ENCODE results near the gene DST.

The DST gene

DNA sequence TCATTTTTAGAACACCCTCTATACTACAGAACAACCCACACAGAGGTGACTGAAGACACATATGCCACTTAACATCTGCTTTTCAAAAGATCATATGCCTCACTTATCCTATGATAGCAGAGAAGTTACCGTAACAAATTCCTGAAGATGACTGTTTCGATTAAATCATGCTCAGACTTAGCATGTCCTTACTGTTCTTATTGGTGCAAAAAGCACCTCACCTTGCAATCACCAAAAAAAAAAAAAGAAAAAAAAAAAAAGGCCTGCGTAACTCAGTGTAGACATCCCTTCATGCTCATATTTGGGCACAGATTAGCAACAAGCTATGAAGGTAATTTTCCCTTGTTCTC lies 17.7 kb upstream of the DST start:
- no peak for DNase-seq

DNA sequence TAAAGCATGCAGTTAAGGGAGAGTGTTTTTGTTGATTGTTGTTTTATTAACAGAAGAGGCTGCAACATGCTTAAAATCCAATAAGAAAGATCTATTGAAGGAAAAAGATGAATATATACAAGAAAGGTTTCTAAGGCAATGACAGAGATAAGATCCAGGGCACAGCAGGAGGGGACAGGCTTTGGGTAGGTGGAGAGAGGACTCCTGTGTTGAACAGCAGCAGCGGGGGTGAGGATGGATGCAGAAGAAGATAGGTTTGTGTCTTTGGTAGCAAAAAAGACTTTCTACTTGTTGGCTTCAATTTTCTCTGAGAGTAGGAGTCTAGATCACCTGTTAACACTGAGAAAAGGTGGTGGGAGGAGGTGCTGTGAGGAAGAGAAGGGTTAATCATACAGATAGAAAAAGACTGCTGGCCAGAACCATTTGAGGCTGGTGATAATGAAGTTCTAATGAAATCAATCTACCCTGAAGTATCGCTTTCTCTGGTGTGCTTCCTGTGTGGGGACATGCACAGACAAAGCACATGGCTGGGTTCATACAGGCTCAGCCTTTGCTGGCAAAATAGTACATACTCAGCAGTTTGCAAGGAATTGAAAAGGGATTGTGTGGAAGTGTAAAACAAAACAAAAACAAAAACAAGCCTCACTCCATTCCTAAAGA lies 17.2 kb upstream of the DST start:
- no peak for DNase-seq

DNA sequence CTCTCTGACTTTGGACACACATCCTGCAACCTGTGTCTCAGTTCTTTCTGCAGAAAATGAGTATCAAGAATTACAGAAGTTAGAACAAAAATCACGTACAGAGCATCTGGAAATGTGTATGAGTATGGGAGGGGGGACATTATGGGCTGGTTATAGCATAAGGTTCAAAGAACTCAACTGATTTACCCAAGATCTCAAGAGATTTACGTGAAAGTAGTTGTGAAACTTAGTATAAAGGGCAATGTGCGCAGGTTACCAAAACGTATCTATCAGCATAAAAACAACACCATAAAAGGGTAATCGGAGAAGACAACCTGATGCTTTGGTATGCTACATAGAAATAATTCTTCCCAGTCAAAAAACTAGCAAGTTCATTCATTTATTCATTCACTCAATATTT lies 15.6 kb upstream of the DST start:
- DNase-seq: no peak

DNA sequence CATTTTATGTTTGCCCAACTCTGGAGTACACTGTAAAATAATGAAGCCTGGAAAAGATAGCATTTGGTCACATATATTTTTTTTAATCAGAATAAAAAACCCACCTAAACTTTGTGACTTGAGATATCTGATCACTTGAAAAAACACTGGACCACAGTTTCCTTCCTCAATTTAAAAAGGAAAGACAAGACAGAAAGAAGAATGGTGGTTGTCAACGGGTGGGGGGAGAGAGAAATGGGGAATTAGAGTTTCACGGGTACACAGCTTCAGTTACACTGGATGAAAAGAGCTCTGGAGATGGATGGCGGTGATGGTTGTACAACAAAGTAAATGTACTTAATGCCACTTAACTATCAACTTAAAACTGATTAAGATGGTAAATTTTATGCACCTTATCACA lies 14.7 kb upstream of the DST start:
- peak; percentile 36 for DNase-seq

DNA sequence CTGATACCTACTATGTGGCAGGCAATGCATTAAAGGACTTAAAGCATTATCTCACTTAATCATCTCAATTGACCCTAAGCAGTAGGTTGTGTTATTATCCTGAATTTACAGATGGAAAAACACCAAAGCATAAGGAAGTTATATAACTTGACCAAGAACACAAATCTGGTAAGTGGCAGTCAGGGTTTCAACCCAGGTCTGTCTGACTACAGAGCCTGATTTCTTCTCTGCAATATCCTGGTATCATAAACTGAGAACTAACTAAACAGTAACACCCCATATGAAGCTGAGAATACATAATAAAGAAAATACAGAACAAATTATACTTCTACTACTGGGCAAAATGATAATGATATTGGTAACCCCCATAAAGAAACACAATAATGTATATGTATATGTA lies 13.8 kb upstream of the DST start:
- no peak for DNase-seq

DNA sequence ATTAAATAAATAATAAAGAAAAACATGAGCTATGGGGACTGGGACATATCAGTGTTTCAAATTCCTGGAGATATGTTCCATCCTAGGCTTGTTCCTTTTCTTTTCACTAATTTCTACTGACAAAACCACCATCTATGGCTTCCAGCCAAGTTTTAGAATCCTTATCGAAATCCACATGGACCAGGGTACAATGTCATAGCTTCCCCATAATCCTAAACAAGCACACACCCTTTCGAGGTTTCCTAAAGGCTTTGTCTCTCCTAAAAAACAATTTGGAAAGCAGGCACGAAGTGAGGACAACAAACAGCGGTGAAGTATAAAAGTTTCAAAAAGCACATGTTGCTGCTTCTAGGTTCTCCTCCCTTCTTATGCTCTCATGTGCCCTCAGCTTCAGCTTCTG lies 13.3 kb upstream of the DST start:
- DNase-seq: no peak

DNA sequence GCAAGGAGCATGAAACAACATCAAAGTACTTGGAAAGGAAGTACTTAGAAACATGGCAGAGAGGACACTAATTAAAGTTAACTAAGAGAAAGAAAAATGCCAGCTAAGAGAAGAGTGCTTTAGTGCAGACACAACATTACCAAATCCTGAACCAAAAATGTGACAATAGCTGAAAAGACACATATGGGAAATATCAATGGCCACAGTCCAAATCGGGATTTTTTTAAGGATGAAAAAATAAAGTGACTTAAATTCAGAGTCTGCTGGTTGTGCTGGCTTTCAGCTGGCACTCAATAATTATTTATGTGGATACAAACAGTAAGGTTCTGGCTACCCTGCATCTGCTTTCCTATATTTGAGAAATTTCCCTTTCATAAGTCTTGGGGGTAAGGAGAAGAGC lies 12.6 kb upstream of the DST start:
- no peak for DNase-seq

DNA sequence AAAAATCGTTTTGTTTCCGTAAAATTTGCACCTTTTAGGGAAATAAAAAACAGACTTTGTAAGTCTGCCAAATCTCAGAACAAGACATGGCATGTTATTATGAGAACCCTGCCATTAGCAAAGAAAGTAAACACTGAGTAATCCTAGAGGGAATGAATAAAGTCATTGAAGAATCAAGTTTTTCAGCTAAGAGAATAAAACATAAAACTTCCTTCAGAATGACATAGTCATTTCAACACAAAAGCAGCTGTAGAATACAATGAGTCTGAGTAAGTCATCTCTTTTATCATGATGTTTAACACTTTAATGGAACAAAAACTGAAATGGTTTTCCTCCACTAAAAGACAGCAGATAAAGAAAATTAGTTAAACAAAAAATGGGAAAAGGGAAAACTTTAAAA lies 10.3 kb upstream of the DST start:
- no peak for DNase-seq

DNA sequence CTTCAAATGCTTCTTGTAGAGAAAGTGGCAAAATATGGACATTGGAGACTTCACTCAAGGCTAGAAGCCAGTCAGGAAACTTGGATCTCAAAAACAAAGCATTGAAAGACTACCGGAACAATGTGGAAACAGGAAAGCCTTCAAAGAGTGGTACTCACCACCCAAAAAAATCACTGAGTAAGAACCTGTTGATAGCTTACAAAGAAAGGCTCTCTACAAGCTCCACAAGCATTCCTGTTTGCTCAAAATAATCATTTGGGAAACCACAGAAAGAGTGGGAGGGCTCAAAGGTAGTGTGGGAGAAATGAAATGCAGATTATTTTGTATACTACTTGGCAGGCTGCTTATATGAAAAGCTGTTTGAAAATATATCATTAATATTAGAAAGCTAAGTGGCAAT lies 9.5 kb upstream of the DST start:
- no peak for DNase-seq

DNA sequence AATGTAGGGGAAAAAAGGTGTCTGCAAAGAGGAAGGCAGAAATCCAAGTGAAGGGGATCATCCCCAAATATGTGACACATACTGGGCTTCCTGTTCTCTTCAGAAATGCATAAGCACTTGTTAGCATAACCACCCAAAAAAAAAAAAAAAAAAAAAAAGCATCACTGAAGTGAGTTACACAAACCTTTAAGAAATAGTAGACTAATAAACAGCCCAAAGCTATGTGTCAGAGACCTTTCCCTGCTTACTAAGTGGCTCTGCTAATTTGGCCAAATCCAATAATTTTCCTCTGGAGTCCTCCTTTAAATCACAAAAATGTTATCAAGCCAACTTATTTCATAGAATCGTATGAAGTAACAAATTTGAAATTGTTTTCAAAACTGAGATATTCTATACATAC lies 7.5 kb upstream of the DST start:
- no peak for DNase-seq

DNA sequence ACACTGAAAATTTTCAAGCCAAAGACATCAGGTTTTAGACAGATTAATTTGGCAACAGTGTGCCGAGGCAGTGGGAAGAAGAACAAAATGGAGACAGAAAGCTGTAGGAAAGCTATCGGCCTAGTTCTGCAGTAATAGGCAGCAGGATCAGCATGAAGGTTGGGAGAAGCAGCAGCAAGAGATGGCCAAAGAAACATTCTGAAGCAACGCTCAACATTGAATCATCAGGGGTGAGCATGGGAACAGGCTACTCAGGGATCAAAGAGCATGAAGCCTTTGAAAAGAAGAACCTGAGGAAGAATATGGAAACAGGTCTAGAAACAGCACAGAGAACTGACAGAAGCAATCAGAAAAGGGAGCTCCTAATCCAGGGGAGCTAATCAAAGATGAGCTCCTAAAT lies 7.1 kb upstream of the DST start:
- DNase-seq: no peak

DNA sequence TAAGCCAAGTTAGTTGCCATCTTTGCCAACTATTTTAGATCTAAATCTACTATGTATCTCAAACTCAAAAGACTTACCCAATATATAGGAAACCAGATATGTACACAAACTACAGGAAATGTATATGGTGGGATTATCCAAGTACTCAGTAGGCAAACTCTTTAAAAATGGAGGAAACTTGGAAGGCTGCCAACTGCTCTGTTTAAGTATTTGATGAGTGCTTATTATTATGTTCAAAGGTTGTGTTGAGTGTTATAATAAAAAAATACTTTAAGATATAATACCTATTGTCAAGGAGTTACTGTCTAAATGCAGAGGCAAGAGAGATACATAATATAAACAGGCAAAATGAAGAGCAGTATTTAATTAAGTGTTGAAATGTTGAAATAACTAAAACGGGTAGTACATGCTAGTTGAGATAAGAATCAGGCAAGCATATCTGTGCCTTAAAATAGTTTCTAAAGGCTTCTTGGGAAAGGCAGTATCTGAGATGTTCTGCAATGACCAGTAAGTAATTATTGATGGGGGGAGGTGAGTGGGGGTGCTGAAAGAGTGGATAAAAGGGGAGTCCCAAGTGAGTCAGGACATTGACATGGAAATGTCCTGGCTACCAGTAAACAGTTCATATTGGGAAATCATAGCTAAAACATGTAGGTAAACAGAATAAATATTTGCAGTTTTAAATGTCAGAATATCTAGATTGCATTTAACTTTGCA lies 6.5 kb upstream of the DST start:
- DNase-seq: no peak

DNA sequence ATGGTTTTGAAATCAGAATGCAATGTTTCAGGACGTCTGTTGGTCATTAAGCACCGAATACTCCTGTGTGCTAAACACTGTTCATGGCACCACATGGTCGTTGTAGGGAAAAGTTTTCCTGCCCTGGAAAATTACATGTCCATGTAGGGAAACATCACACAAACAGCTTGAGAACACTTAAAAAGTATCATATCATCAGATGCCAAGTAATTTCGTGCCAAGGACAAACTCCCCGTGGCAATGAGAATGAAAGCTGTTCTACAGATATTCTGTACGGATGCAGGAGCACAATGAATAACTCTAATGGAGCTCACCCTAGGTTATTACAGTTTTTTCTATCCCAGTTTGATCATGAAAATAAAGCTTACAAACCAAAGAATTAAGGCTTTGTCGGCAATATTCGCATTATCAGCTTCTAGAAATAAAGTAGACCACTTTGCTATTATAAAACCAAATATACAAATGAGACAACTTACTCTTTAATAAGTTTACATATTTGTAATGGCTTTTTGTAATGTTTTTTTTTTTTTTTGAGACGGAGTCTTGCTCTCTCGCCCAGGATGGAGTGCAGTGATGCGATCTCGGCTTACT lies 4.6 kb upstream of the DST start:
- DNase-seq: no peak

DNA sequence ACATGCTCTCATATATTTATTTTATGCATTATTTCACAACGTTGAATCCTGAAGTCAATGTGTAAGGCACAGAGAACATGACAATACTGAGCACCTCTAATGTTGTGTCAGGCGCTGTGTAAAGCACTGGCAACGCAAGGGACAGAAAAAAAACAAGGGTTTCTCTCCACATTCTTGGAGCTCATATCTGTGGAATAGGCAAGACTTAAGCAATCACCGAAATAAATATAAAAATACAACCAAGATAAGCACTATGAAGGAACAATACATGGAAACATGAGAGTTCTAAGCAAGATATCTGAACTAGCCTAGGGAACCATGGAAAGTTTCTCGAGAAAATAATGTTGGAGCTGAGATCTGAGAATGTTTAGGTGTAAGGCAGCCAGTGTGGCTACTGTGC lies 1.7 kb upstream of the DST start:
- no peak for DNase-seq

DNA sequence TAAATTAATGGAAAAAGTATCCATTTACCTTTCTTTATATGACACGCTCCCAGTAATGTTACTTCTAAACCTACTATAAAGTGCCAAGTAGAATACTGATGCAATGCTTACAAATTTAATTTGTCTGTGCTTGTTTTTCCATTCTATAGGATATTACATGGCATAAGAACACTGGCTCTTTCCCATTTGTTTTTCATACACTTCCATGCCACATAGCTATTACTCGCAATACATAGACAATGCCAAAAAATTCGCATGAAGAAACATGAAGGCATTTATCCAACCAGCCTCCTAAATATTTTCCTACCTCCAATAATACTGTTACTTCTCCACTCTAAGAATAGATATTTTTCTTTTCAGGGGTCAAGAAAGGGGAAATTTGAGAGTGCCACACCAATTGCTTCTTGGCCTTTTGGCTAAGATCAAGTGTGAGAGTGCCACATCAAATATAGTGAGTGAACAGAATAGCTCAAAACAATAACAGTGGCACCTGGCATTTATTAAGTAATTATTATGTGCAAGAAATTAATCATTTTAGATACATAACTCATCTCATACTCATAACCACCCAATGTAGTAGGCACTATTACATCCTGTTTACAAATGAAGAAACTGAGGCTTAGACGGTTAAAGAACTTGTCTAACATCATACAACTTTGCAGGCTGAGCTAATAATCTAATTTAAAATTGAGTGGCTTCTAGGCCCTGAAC lies 845 bp upstream of the DST start:
- no peak for DNase-seq

DNA sequence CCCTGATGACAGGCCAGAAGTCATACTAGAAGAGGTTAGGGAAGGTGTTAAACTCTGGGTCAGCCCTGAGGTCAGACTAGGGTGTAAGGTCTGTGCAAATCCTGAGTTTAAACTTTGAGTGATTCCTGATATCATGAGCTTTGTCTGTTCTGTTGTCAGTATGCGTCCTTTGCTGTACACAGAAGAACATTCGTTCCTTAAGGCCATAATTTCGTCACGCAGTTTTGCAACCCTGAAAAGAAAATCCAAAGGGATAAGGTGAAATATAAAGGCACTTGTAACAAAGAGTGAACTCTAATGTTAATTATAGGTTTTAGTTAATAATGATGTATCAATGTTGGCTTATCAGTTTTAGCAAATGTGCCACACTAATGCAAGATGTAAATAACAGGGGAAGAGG lies 2.3 kb downstream of the DST start:
- DNase-seq: no peak

DNA sequence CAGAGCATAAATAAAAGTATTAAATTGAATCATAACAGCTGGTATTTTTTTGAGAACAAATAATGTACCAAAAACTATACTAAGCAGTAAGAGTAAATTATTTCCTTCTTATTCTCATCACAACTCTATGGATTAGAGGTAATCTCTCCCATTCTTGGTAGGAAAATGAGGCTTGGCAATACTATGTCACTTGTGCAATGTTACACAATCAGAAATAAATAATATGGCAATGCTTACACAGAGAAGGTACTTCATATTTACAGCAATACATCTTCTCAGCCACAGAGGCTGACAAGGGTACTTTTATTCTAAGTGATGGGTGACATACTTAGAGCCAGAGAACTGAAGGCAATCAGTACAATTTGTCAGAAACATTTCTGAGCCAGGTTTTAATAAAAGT lies 3.9 kb downstream of the DST start:
- no peak for DNase-seq

DNA sequence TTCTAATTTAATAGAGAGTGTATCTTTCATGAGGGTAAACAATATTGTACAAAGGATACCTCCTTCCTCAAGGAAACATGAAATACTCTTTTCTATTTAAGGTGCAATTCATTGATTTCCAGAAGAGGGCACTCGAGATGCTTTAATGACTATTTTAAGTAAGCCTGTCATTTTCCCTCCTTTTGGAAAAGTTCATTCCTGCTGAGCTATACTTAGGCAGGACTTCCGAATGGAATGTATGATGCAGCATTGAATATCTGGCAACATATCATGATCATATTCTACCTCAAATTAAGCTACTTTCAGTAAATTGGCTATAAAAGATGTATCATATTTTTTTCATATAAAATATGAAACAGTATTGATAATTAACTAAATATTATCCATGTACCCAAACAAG lies 5.0 kb downstream of the DST start:
- DNase-seq: no peak

DNA sequence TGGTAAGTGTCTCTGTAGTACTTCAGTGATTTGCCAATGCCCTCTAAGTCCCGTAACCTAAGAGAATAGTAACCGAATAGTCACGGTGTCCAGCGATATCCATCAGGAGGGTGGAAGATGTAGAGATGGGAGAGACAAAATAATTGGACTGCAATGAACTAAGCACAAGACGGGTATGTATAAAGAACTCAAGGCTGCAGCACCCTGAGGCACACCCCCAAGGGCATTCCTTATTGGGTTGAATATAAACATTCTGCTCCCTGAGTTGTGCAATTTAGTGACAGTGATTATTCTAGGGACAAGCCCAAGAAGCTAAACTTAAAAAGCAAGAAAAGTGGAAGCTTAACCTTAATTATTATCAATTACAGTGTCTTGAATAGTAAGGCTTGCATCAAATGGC lies 14.6 kb downstream of the DST start:
- no peak for DNase-seq

DNA sequence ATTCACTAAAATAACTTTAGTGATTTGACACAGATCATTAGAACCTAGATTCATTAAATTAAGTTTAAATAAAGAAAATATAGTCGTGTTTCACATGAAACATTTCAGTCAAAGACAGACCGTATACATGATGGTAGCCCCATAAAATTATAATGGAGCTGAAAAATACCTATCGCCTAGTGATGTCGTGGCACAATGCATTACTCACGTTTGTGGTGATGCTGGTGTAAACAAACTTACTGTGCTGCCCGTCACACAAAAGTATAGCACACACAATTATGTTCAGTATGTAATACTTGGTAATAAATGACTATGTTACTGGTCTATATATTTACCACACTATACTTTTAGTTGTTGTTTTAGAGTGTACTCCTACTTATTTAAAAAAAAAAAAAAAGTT lies 17.3 kb downstream of the DST start:
- no peak for DNase-seq

DNA sequence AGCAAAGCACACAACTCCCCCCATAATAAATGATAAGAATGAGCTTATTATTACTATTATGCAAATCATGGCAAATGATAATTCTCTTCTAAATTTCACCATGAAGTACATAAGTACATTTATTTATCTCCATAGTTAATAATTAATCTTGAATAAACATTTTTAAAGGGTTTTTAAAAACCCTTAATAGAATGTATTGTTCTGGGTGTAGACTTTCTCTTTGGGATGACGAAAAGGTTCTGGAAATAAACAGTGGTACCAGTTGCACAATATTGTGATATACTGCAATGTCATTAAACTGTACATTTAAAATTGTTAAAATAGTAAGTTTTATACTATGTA lies 18.0 kb downstream of the DST start:
- DNase-seq: no peak

DNA sequence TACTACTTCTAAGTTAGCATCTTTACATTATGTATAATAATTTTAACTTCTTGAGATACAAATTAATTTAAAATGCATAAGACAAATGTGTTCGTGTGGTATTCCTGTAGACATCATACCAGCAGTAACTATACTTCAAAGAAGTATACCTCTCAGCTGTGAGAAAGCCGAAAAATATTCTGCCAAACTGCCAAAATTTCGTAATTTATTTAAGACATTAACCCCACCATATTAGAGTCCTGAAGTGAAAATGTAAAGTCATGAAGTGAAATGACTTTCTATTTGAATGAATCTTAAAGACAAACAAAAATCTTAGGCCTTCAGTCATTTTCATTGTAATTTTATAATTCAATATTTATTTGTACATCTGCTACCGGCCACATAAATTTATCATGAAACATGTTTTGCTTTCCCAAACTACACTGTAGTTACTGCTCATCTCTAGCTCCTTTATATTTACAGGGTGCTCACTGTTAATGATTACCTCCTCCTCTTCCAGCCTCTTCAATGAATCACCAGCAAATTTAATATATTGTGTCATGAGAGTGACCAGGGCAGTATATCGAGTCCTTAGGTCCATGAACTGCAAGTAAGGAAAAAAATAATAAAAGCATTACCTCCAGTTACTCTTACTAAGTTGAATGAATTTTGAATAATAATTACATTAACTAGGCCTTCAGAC lies 18.5 kb downstream of the DST start:
- no peak for DNase-seq

DNA sequence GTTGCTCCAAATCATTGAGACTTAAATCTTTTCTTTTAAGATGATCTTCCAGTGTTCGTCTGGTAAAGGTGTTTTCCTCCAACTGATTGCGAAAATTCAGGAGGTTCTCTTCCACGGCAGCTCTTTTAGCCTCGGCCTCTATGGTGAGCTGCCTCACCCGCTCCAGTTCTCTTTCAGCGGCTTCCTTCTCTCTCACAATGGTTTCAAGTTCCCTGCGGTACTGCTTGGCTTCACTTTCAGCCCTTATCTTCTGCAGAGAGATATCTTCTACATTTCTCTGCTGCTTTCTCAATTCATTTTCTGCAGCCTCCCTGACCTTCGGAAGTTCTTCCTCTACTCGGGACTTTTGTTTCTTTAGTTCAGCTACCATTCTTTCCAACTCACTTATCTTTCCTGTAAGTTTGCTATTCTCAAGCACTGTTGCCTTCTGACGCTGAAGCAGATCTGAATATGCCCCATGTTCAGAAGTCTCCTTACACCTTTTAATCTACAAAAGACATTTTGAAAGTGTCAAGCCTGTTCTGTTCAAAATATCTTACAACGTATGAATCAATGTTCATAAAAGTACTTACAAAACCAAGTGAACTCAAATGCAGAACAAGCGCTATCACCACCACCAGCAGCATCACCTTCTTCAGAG lies 22.3 kb downstream of the DST start:
- DNase-seq: no peak

Data from GDM1 (cell line).